ENCODE measurements around the gene ATF7. TPM values are rescaled to one million over a fixed set of nuclear protein-coding genes. Genes with fewer than 3 reads are reported as not detected.
A peak's percentile ranks its signal among the peaks of the same experiment; 100 is the strongest.

ATF7 gene
- total and polyA plus RNA-seq, 8 donors, result 11.6 to 31.5 (median 17.7) TPM

GRCh38 chr12:53579545-53579955, 46.6 kb downstream of the ATF7 start:
- TF ChIP-seq CTCF (IDR thresholded peaks at IDR 0.05), result no peak
- Histone ChIP-seq H3K9me3 (no peaks in the 10 kb centered on the region), H3K36me3 (no peaks in the 10 kb centered on the region), H3K27me3 (no peaks in the 10 kb centered on the region), H3K4me3 (no peak overlapping the region), H3K4me1 (no peaks in the 10 kb centered on the region), H3K27ac (no peak overlapping the region)
- intact Hi-C loops (cut with DNase I), result no loop called here
- ATAC-seq (peak in 3 of 4 donors; percentile 15 to 61 (median 53)), DNase-seq (no peak), FAIRE-seq (no peak)
- WGBS, 2 donors, result 81% methylated on average over 5 of the region's 5 CpGs

GRCh38 chr12:53578783-53579182, 47.4 kb downstream of the ATF7 start:
- H3K27ac ChIP-seq, result no peak overlapping the region

GRCh38 chr12:53577941-53578352, 48.2 kb downstream of the ATF7 start:
- H3K27me3 ChIP-seq, result no peaks in the 10 kb centered on the region
- 89 to 93% methylated on average over 4 of the region's 4 CpGs for WGBS, 2 donors
- intact Hi-C loops (cut with DNase I), result no loop called here

More at GRCh38 chr12:53578783-53579182, 47.4 kb downstream of the ATF7 start:
- no peak for TF ChIP-seq CTCF (IDR thresholded peaks at IDR 0.05)
- 90 to 93% methylated on average over 5 of the region's 5 CpGs for WGBS, 2 donors
- DNase-seq (no peak), FAIRE-seq (no peak), ATAC-seq (peak in 1 of 4 donors; percentile 28)
- Histone ChIP-seq H3K4me1 (no peaks in the 10 kb centered on the region), H3K4me3 (no peak overlapping the region), H3K27me3 (no peaks in the 10 kb centered on the region), H3K36me3 (no peaks in the 10 kb centered on the region), H3K9me3 (no peaks in the 10 kb centered on the region)
- intact Hi-C loops (cut with DNase I), result no loop called here

GRCh38 chr12:53575502-53576249, 50.5 kb downstream of the ATF7 start:
- FAIRE-seq, result no peak
- TF ChIP-seq CTCF (IDR thresholded peaks at IDR 0.05), result no peak

More at GRCh38 chr12:53577941-53578352, 48.2 kb downstream of the ATF7 start:
- FAIRE-seq, result no peak
- DNase-seq, result no peak
- Histone ChIP-seq H3K36me3 (no peaks in the 10 kb centered on the region), H3K9me3 (no peaks in the 10 kb centered on the region), H3K4me1 (no peaks in the 10 kb centered on the region), H3K27ac (no peak overlapping the region), H3K4me3 (no peak overlapping the region)
- TF ChIP-seq CTCF (IDR thresholded peaks at IDR 0.05), result no peak
- ATAC-seq, result no peak

GRCh38 chr12:53572134-53572758, 53.9 kb downstream of the ATF7 start:
- no peak for FAIRE-seq
- Histone ChIP-seq H3K4me3 (no peak overlapping the region), H3K27ac (no peak overlapping the region), H3K36me3 (no peaks in the 10 kb centered on the region), H3K4me1 (peaks cover 0 to 10% (median 9%) of the 10 kb centered on the region in 3 donors), H3K27me3 (no peaks in the 10 kb centered on the region), H3K9me3 (no peaks in the 10 kb centered on the region)
- no peak for ATAC-seq
- intact Hi-C loops (cut with DNase I), result no loop called here
- DNase-seq, result no peak
- TF ChIP-seq CTCF (IDR thresholded peaks at IDR 0.05), result no peak
- 93 to 95% methylated on average over 8 of the region's 8 CpGs for WGBS, 2 donors

More at GRCh38 chr12:53575502-53576249, 50.5 kb downstream of the ATF7 start:
- Histone ChIP-seq H3K27ac (no peak overlapping the region), H3K9me3 (no peaks in the 10 kb centered on the region), H3K36me3 (no peaks in the 10 kb centered on the region), H3K4me1 (no peaks in the 10 kb centered on the region), H3K4me3 (no peak overlapping the region), H3K27me3 (no peaks in the 10 kb centered on the region)
- ATAC-seq (peak in 3 of 4 donors; percentile 34 to 45 (median 44)), DNase-seq (no peak)
- intact Hi-C loops (cut with DNase I), result no loop called here
- 90 to 92% methylated on average over 3 of the region's 3 CpGs for WGBS, 2 donors

Data from pancreas (tissue), 10 donors.